Kidney capillary endothelial cell (primary cell): ENCODE results near the gene LSR.
"Not testable (repeated sequence)": the region's sequence is repeated elsewhere in the genome, so short reads cannot be mapped to it uniquely, and the experiment has no call there.

Source experiments
- DNase-seq: peaks from one replicate; pipeline ENCODE4 v3.0.0-alpha.2; 2018; ENCODE audit warnings: low spot score

The LSR gene

DNA sequence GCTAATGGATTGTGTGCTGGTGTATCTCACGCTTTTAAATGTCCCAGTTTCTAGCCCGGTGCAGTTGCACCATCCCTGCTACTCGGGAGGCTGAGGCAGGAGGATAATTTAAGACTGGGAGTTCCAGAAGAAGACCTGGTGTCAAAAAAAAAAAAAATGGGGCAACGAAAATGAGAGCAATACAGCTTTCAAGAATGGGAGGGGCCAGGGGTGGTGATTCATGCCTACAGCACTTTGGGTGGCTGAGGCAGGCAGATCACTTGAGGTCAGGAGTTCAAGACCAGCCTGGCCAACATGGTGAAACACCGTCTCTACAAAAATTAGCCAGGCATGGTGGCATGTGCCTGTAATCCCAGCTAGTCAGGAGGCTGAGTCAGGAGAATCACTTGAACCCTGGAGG is 37.3 kb downstream of the LSR start:
- DNase-seq = not testable (repeated sequence)

- no peak for DNase-seq
Observed at GRCh38 chr19:35287713-35288112, 38.9 kb downstream of the LSR start.

- no peak for DNase-seq
Observed at GRCh38 chr19:35288331-35288730, 39.5 kb downstream of the LSR start.

DNA sequence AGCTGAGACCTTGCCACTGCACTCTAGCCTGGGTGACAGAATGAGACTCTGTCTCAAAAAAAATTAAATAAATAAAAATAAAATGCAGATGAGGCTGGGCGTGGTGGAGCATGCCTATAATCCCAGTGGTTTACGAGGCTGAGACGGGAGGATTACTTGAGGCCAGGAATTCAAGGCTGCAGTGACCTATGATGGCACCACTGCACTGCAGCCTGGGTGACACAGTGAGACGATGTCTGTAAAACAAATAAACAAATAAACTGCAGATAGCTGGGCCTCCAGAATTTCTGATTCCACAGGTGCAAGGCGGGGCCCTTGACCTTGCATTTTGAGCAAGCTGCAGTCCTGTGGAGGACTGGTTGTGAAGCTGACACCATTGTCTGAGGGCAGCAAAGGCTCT is 40.1 kb downstream of the LSR start:
- DNase-seq = no peak

DNA sequence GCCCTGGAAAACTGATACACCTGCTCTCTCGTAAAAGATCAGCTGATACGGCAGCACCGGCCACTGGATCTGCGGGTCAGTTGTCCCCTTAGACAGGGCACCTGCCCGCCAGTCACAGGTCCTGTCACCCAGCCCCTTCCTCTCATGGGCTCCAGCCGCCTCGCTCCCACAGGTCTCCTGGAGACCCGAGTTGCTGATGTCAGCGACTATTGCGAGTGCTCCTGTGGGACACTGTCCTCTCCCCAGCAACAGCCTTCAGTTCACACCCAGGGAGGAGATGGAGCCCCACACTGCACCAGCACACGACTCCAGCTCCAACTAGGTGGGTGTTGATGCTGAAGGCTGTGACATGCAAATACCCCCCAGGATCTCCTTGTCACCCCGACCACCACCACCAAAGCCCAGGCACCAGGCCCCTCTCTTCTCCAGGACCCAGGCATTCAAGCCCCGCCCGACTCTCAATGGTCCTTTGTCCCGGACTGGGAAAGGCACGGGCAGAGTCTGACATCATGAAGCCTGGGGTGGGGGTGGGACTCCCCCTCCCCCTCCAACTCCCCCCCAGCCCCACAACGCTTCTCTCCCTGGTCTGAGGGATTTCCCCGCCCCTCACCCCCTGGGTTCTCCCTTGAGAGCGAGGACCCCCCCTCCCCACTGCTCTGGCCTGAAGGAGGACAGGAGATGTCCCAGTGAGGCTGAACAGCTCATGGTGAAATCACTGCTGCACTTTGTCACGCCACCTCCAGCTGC is 41.8 kb downstream of the LSR start:
- DNase-seq = no peak

GRCh38 chr19:35291259-35291658 is 42.5 kb downstream of the LSR start:
- no peak for DNase-seq

DNA sequence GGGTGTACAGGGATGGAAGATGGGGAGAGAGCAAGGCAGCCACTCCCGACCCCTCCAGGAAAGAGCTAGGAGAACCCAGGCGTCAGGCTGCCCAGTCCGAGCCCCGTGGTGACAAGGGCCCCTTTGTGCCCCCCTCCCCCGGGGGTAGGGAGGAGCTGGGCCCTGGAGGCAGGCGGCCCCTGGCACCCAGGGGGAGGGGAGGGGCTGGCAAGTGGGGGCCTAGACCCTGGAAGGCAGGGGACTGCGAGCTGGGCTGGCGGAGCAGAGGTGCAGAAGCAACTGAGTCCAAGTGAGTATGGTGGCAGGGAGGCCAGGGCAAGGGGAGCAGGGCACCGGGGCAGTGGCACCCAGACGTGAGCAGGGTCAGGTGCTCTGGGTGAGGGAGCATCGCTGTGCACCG is 43.1 kb downstream of the LSR start, which contains the start of gene MAG:
Gene MAG, plus strand, starts transcription at position 246 of the 400 bp plus-strand sequence. CDS start 3,248 bp downstream, outside the sequence.
- no peak for DNase-seq

- DNase-seq = no peak
Observed at GRCh38 chr19:35292421-35293362, 43.9 kb downstream of the LSR start.

- no peak for DNase-seq
Observed at GRCh38 chr19:35293363-35293739, 44.5 kb downstream of the LSR start.

DNA sequence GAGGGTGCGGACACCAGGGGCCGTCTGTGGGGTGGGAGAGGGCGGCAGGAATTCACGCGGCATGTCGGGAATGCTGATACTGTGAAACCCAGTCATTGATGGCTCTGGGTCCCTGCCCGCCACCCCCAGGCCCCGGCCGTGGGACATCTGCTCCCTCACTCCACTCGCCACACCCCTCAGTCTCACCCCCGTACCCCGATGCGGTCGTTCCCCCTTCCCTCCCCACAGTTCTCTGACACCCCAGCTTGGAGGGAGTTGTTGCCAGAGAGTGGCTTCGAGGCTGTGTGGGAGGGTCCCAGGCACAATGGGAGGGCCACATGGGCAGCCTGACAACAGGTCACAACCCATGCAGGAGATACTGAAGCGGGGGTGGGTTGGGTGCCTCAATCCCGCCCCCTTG is 45.0 kb downstream of the LSR start:
- no peak for DNase-seq

GRCh38 chr19:35294328-35294727 is 45.5 kb downstream of the LSR start:
- no peak for DNase-seq

GRCh38 chr19:35294859-35295791 is 46.3 kb downstream of the LSR start:
- DNase-seq = no peak

- no peak for DNase-seq
Observed at GRCh38 chr19:35295792-35296462, 47.1 kb downstream of the LSR start.

GRCh38 chr19:35296644-35297514 is 48.1 kb downstream of the LSR start:
- DNase-seq = no peak

DNA sequence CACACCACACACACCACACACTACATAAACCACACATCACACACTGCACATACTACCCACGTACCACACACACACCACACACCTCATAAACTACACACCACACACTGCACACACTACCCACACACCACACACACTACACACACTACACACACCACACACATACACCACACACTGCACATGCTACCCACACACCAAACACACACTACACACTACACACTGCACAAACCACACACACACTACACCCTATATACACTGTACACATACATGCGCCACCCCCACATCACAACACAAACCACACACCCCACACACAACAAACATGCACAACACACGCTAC is 48.7 kb downstream of the LSR start:
- DNase-seq = no peak

DNA sequence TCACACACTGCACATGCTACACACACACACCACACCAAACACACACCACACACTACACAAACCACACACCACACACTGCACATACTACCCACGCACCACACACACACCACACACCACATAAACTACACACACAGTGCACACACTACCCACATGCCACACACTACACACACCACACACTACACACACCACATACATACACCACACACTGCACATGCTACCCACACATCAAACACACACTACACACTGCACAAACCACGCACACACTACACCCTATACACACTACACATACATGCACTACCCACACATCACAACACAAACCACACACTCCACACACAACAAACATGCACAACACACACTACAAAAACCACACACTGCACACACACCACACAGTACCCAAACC is 49.1 kb downstream of the LSR start:
- no peak for DNase-seq

GRCh38 chr19:35298561-35298972 is 49.8 kb downstream of the LSR start:
- no peak for DNase-seq

DNA sequence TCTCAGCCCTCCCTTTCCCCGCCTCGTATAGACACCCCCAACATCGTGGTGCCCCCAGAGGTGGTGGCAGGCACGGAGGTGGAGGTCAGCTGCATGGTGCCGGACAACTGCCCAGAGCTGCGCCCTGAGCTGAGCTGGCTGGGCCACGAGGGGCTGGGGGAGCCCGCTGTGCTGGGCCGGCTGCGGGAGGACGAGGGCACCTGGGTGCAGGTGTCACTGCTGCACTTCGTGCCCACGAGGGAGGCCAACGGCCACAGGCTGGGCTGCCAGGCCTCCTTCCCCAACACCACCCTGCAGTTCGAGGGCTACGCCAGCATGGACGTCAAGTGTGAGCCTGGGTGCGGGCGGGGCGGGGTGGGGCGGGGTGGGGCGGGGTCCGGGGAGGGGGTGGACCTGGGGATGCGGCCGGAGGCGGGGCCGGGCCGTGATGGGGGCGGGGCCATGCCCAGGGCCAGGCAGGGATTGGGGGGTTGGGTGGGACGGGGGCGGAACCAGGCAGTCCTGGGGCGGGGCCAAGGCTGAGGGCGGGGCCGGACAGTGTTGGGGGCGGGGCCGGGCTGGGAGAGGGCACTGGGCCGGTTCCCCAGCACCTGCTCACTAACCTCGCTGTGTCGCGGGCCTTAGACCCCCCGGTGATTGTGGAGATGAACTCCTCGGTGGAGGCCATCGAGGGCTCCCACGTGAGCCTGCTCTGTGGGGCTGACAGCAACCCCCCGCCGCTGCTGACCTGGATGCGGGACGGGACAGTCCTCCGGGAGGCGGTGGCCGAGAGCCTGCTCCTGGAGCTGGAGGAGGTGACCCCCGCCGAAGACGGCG is 50.9 kb downstream of the LSR start:
- DNase-seq = no peak

- no peak for DNase-seq
Observed at GRCh38 chr19:35300339-35300649, 51.5 kb downstream of the LSR start.

DNA sequence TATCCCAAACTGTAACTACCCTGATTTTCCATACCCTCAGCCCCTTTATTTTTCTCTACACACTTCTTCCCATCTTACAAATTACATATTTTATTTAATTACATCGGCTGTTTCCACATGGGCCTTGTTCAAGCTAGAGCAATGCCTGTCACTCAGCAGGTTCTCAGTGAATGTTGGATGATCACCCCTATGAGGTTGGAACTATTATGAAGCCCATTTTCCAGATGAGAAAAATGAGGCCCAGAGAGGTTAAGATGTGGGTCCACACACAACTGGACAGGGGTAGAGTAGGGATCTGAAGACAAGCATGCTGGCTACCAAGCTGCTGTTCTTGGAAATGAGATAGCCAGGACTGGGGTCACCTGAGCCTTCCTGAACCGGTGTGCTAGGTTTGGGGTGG is 53.2 kb downstream of the LSR start:
- DNase-seq = no peak
